ENCODE measurements around the gene ST3GAL3.

ST3GAL3 gene

DNA sequence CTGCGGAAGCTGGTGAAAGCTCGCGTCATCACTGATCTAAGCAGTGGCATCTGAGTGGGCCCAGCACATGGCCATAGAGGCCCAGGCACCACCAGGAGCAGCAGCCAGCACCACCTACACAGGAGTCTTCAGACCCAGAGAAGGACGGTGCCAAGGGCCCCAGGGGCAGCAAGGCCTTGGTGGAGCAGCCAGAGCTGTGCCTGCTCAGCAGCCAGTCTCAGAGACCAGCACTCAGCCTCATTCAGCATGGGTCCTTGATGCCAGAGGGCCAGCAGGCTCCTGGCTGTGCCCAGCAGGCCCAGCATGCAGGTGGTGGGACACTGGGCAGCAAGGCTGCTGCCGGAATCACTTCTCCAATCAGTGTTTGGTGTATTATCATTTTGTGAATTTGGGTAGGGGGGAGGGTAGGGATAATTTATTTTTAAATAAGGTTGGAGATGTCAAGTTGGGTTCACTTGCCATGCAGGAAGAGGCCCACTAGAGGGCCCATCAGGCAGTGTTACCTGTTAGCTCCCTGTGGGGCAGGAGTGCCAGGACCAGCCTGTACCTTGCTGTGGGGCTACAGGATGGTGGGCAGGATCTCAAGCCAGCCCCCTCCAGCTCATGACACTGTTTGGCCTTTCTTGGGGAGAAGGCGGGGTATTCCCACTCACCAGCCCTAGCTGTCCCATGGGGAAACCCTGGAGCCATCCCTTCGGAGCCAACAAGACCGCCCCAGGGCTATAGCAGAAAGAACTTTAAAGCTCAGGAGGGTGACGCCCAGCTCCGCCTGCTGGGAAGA is 223.0 kb downstream of the ST3GAL3 start:
- Histone ChIP-seq H2AFZ (ENCODE audit: low read depth, low read length) (no peak overlapping the region), H4K20me1 (ENCODE audit: insufficient read depth, low read length) (no peaks in the 10 kb centered on the region), H3K79me2 (ENCODE audit: insufficient read depth, low read length) (no peaks in the 10 kb centered on the region), H3K27me3 (ENCODE audit: insufficient read depth, low read length, poor library complexity) (no peaks in the 10 kb centered on the region), H3K4me3 (ENCODE audit: low read depth in 1 of 2, low read length in 2 of 2) (no peak overlapping the region), H3K36me3 (ENCODE audit: insufficient read depth, low read length) (peaks cover 7% of the 10 kb centered on the region), H3K9me3 (ENCODE audit: insufficient read depth, low read length, severe bottlenecking) (no peaks in the 10 kb centered on the region), H3K4me1 (ENCODE audit: insufficient read depth, low read length) (no peaks in the 10 kb centered on the region), H3K4me2 (ENCODE audit: insufficient read depth, low read length) (no peak overlapping the region), H3K9ac (ENCODE audit: low read depth, low read length) (no peak overlapping the region), H3K27ac (ENCODE audit: low read length) (no peak overlapping the region)
- peak; percentile 61 for TF ChIP-seq CTCF (IDR thresholded peaks at IDR 0.05; ENCODE audit: borderline replicate concordance, extremely low read depth, low read length, poor library complexity, severe bottlenecking)
- no peak for TF ChIP-seq EZH2 (IDR thresholded peaks at IDR 0.05; ENCODE audit: borderline replicate concordance, low read depth, low read length, severe bottlenecking)
- ATAC-seq (ENCODE audit: insufficient read depth, low read depth) (0 out of 3 replicates have a peak, but pooled peaks have one; percentile 39), DNase-seq (no peak)

- Histone ChIP-seq H3K4me2 (ENCODE audit: insufficient read depth, low read length) (no peak overlapping the region), H3K27me3 (ENCODE audit: insufficient read depth, low read length, poor library complexity) (no peaks in the 10 kb centered on the region), H3K9ac (ENCODE audit: low read depth, low read length) (no peak overlapping the region), H3K4me1 (ENCODE audit: insufficient read depth, low read length) (no peaks in the 10 kb centered on the region), H3K4me3 (ENCODE audit: low read depth in 1 of 2, low read length in 2 of 2) (no peak overlapping the region), H3K36me3 (ENCODE audit: insufficient read depth, low read length) (peaks cover 7% of the 10 kb centered on the region), H4K20me1 (ENCODE audit: insufficient read depth, low read length) (no peaks in the 10 kb centered on the region), H3K9me3 (ENCODE audit: insufficient read depth, low read length, severe bottlenecking) (no peaks in the 10 kb centered on the region), H3K27ac (ENCODE audit: low read length) (no peak overlapping the region), H3K79me2 (ENCODE audit: insufficient read depth, low read length) (no peaks in the 10 kb centered on the region), H2AFZ (ENCODE audit: low read depth, low read length) (no peak overlapping the region)
- TF ChIP-seq EZH2 (IDR thresholded peaks at IDR 0.05; ENCODE audit: borderline replicate concordance, low read depth, low read length, severe bottlenecking) (no peak), CTCF (IDR thresholded peaks at IDR 0.05; ENCODE audit: borderline replicate concordance, extremely low read depth, low read length, poor library complexity, severe bottlenecking) (no peak)
- DNase-seq (no peak), ATAC-seq (ENCODE audit: insufficient read depth, low read depth) (no peak)
Observed at GRCh38 chr1:43930949-43931275, 223.6 kb downstream of the ST3GAL3 start.

GRCh38 chr1:43931711-43932660 is 224.7 kb downstream of the ST3GAL3 start:
- Histone ChIP-seq H3K27ac (ENCODE audit: low read length) (no peak overlapping the region), H4K20me1 (ENCODE audit: insufficient read depth, low read length) (no peaks in the 10 kb centered on the region), H3K4me1 (ENCODE audit: insufficient read depth, low read length) (no peaks in the 10 kb centered on the region), H3K36me3 (ENCODE audit: insufficient read depth, low read length) (peaks cover 7% of the 10 kb centered on the region), H2AFZ (ENCODE audit: low read depth, low read length) (no peak overlapping the region), H3K9me3 (ENCODE audit: insufficient read depth, low read length, severe bottlenecking) (no peaks in the 10 kb centered on the region), H3K9ac (ENCODE audit: low read depth, low read length) (no peak overlapping the region), H3K4me3 (ENCODE audit: low read depth in 1 of 2, low read length in 2 of 2) (no peak overlapping the region), H3K4me2 (ENCODE audit: insufficient read depth, low read length) (no peak overlapping the region), H3K27me3 (ENCODE audit: insufficient read depth, low read length, poor library complexity) (no peaks in the 10 kb centered on the region), H3K79me2 (ENCODE audit: insufficient read depth, low read length) (no peaks in the 10 kb centered on the region)
- DNase-seq (no peak), ATAC-seq (ENCODE audit: insufficient read depth, low read depth) (no peak)
- TF ChIP-seq CTCF (IDR thresholded peaks at IDR 0.05; ENCODE audit: borderline replicate concordance, extremely low read depth, low read length, poor library complexity, severe bottlenecking) (no peak), EZH2 (IDR thresholded peaks at IDR 0.05; ENCODE audit: borderline replicate concordance, low read depth, low read length, severe bottlenecking) (no peak)

All from DND-41 (cell line).